Measurements from ENCODE around the gene REV3L.

The REV3L gene

GRCh38 chr6:111427341-111428116 lies 55.5 kb downstream of the REV3L start:
- no peak for DNase-seq (ENCODE audit: low read depth in 2 of 2)

GRCh38 chr6:111423960-111424846 lies 58.8 kb downstream of the REV3L start:
- no peak for DNase-seq (ENCODE audit: low read depth in 2 of 2)

- DNase-seq (ENCODE audit: low read depth in 2 of 2) = no peak
Observed at GRCh38 chr6:111423055-111423633, 59.9 kb downstream of the REV3L start.

- no peak for DNase-seq (ENCODE audit: low read depth in 2 of 2)
Observed at GRCh38 chr6:111418971-111419693, 63.9 kb downstream of the REV3L start.

GRCh38 chr6:111417946-111418345 lies 65.1 kb downstream of the REV3L start:
- DNase-seq (ENCODE audit: low read depth in 2 of 2) = no peak

GRCh38 chr6:111417181-111417585 lies 65.8 kb downstream of the REV3L start:
- DNase-seq (ENCODE audit: low read depth in 2 of 2) = no peak

GRCh38 chr6:111416529-111416928 lies 66.5 kb downstream of the REV3L start:
- DNase-seq (ENCODE audit: low read depth in 2 of 2) = no peak

- no peak for DNase-seq (ENCODE audit: low read depth in 2 of 2)
Observed at GRCh38 chr6:111414373-111414772, 68.6 kb downstream of the REV3L start.

GRCh38 chr6:111411978-111412566 lies 70.9 kb downstream of the REV3L start:
- no peak for DNase-seq (ENCODE audit: low read depth in 2 of 2)

GRCh38 chr6:111411046-111411445 lies 72.0 kb downstream of the REV3L start:
- DNase-seq (ENCODE audit: low read depth in 2 of 2) = no peak

- DNase-seq (ENCODE audit: low read depth in 2 of 2) = no peak
Observed at GRCh38 chr6:111410371-111410770, 72.6 kb downstream of the REV3L start.

GRCh38 chr6:111409430-111409829 lies 73.6 kb downstream of the REV3L start:
- no peak for DNase-seq (ENCODE audit: low read depth in 2 of 2)

- no peak for DNase-seq (ENCODE audit: low read depth in 2 of 2)
Observed at GRCh38 chr6:111407686-111408085, 75.3 kb downstream of the REV3L start.

GRCh38 chr6:111406200-111406721 lies 76.8 kb downstream of the REV3L start:
- DNase-seq (ENCODE audit: low read depth in 2 of 2) = no peak

GRCh38 chr6:111403388-111403787 lies 79.6 kb downstream of the REV3L start:
- no peak for DNase-seq (ENCODE audit: low read depth in 2 of 2)

- no peak for DNase-seq (ENCODE audit: low read depth in 2 of 2)
Observed at GRCh38 chr6:111399626-111400025, 83.4 kb downstream of the REV3L start.

- DNase-seq (ENCODE audit: low read depth in 2 of 2) = no peak
Observed at GRCh38 chr6:111388681-111389080, 94.3 kb downstream of the REV3L start.

- DNase-seq (ENCODE audit: low read depth in 2 of 2) = no peak
Observed at GRCh38 chr6:111382476-111383294, 100.3 kb downstream of the REV3L start.

- DNase-seq (ENCODE audit: low read depth in 2 of 2) = no peak
Observed at GRCh38 chr6:111381728-111382127, 101.3 kb downstream of the REV3L start.

- DNase-seq (ENCODE audit: low read depth in 2 of 2) = no peak
Observed at GRCh38 chr6:111381123-111381522, 101.9 kb downstream of the REV3L start.

Data from stimulated activated CD4-positive, alpha-beta T cell treated with anti-CD3 and anti-CD28 coated beads, Interleukin-1b, Interleukin-23, amount 100 ng/mL, for 4 hours (primary cell).